Lower leg skin (tissue), 3 donors: ENCODE results near the gene CPSF6.

ENCODE experiments used
- POLR2A ChIP-seq, 2 donors: fragments of 450-650 bp; IDR thresholded peaks; one replicate each; pipeline ENCODE4 v1.6.1; 2016 to 2017; ENCODE audit warnings: antibody characterized with exemption in 2 of 2, mild to moderate bottlenecking in 1 of 2, moderate library complexity in 1 of 2
- TF ChIP-seq, protein P1 (sequence below), 3 donors: fragments of 450-650 bp; IDR thresholded peaks; one replicate each; pipeline ENCODE4 v1.5.1; 2016; ENCODE audit warnings: antibody characterized with exemption in 3 of 3, mild to moderate bottlenecking in 3 of 3, moderate library complexity in 2 of 3

DNA sequence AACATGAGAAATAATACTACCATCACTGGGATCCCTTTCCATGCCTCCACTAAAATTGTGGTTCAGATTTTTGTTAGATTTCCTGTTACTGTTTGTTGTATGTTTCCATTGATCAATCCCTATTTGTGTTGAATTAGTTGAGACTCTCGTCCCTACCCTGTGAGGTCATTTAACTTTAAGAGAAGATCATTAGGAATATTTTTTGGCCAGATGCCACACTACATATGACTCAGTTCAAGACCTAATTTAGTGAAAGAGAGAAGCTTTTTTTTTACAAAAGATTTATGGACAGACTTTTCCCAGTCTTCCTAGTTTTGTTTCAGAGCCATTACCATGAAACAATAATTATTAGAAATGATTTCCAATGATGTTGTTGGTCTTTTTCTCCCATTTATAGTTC lies 35.5 kb downstream of the CPSF6 start:
- TF ChIP-seq, protein P1, sequence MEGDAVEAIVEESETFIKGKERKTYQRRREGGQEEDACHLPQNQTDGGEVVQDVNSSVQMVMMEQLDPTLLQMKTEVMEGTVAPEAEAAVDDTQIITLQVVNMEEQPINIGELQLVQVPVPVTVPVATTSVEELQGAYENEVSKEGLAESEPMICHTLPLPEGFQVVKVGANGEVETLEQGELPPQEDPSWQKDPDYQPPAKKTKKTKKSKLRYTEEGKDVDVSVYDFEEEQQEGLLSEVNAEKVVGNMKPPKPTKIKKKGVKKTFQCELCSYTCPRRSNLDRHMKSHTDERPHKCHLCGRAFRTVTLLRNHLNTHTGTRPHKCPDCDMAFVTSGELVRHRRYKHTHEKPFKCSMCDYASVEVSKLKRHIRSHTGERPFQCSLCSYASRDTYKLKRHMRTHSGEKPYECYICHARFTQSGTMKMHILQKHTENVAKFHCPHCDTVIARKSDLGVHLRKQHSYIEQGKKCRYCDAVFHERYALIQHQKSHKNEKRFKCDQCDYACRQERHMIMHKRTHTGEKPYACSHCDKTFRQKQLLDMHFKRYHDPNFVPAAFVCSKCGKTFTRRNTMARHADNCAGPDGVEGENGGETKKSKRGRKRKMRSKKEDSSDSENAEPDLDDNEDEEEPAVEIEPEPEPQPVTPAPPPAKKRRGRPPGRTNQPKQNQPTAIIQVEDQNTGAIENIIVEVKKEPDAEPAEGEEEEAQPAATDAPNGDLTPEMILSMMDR (IDR thresholded peaks at IDR 0.05), result no peak
- TF ChIP-seq POLR2A (IDR thresholded peaks at IDR 0.05), result no peak
